Ascending aorta (tissue), 2 donors: ENCODE data around the gene MS4A18. TPM values are rescaled to one million over a fixed set of nuclear protein-coding genes. Genes with fewer than 3 reads are reported as not detected.

Source experiments
- DNase-seq, 2 donors: peaks; one replicate each; pipeline ENCODE4 v3.0.0-alpha.2; 2019; ENCODE audit warnings: low spot score in 2 of 2
- H3K27ac ChIP-seq, 2 donors: fragments of 200-600 bp; sonication (generic); one replicate each; pipeline ENCODE4 v1.5.1; 2016 to 2017; ENCODE audit warnings: mild to moderate bottlenecking in 1 of 2
- H3K27me3 ChIP-seq: fragments of 200-600 bp; sonication (generic); one replicate; pipeline ENCODE4 v1.5.1; 2017
- H3K36me3 ChIP-seq, 2 donors: fragments of 200-600 bp; sonication (generic); one replicate each; pipeline ENCODE4 v1.5.1; 2016
- H3K4me1 ChIP-seq, 2 donors: fragments of 200-600 bp; sonication (generic); one replicate each; pipeline ENCODE4 v1.5.1; 2016 to 2017; ENCODE audit warnings: mild to moderate bottlenecking in 1 of 2
- H3K4me3 ChIP-seq, 2 donors: fragments of 200-600 bp; sonication (generic); one replicate each; pipeline ENCODE4 v1.5.1; 2016 to 2017; ENCODE audit warnings: mild to moderate bottlenecking in 1 of 2
- H3K9me3 ChIP-seq, 2 donors: fragments of 200-600 bp; sonication (generic); one replicate each; pipeline ENCODE4 v1.5.1; 2016
- intact Hi-C: fragments of 100-400 bp; cut with DNase I; formaldehyde crosslinking; loops from one replicate; pipeline ENCODE4 v1.15.1; 2023
- total RNA-seq: library from RNA; depleted of rRNA; stranded (reverse); fragments of >200 nt; gene quantifications from one replicate; pipeline ENCODE4 v1.1.0, GENCODE V29; 2016
- TF ChIP-seq, protein P1 (sequence below), 3 experiments: fragments of 200-600 bp in 2 of 3; fragments of 450-650 bp in 1 of 3; sonication (generic) in 2 of 3; IDR thresholded peaks; one replicate each; pipeline ENCODE4 v1.5.1; 2016 to 2019; ENCODE audit warnings: antibody characterized with exemption in 3 of 3, mild to moderate bottlenecking in 1 of 3, moderate library complexity in 1 of 3

MS4A18 gene
- total RNA-seq, 1 donor from 2014 or later = not detected

DNA sequence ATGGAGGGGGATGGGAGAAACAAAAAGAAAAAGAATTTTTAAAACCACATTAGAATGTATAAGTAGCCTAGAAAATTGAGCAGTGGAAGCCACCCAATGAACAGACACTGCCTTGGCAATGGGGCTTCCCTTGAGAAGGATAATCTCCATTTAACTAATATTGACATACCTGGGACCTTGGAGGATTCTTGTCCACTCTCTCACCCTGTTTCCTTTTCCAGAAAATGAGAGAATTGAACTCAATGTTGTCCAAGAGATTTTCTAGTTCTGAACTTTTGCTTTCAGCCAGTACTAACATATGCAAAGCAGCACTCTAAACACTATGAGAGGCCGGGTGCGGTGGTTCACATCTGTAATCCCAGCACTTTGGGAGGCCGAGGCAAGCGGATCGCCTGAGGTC, 24.6 kb upstream of the MS4A18 start:
- H3K4me1 ChIP-seq = no peaks in the 10 kb centered on the region
- TF ChIP-seq, protein P1, sequence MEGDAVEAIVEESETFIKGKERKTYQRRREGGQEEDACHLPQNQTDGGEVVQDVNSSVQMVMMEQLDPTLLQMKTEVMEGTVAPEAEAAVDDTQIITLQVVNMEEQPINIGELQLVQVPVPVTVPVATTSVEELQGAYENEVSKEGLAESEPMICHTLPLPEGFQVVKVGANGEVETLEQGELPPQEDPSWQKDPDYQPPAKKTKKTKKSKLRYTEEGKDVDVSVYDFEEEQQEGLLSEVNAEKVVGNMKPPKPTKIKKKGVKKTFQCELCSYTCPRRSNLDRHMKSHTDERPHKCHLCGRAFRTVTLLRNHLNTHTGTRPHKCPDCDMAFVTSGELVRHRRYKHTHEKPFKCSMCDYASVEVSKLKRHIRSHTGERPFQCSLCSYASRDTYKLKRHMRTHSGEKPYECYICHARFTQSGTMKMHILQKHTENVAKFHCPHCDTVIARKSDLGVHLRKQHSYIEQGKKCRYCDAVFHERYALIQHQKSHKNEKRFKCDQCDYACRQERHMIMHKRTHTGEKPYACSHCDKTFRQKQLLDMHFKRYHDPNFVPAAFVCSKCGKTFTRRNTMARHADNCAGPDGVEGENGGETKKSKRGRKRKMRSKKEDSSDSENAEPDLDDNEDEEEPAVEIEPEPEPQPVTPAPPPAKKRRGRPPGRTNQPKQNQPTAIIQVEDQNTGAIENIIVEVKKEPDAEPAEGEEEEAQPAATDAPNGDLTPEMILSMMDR (IDR thresholded peaks at IDR 0.05) = no peak
- no peaks in the 10 kb centered on the region for H3K9me3 ChIP-seq
- H3K4me3 ChIP-seq = no peak overlapping the region
- H3K27ac ChIP-seq = no peak overlapping the region
- no peaks in the 10 kb centered on the region for H3K36me3 ChIP-seq
- intact Hi-C loops = no loop called here
- H3K27me3 ChIP-seq = no peaks in the 10 kb centered on the region
- no peak for DNase-seq

DNA sequence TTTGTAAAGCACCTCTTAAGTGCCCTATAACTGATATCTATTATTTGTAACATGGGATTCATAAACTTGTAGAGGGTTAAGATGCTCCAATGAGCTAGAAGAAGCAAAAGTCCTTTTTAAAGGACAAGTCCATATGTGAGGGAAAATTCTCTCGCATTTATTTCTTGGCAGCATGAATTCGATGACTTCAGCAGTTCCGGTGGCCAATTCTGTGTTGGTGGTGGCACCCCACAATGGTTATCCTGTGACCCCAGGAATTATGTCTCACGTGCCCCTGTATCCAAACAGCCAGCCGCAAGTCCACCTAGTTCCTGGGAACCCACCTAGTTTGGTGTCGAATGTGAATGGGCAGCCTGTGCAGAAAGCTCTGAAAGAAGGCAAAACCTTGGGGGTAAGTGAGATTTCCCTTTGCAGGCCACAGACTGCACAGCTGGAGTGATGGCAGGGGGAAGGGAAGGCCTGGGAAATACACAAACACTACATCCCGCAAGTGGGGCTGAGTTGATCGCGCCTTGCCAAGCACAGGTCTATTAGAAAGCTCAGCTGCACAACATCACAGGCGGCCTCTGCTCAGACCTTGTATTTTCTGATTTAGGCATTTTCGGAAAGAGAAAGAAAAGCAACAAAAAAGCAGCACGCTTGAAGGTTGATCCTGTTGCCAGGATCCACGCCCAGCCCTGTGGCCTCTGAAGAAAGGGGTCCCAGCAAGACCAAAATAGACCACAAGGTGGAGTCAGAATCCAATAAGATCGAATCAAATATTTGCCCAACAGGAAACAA, 23.6 kb upstream of the MS4A18 start:
- Histone ChIP-seq H3K27me3 (no peaks in the 10 kb centered on the region), H3K27ac (no peak overlapping the region), H3K9me3 (no peaks in the 10 kb centered on the region), H3K4me1 (no peaks in the 10 kb centered on the region), H3K36me3 (no peaks in the 10 kb centered on the region), H3K4me3 (no peak overlapping the region)
- DNase-seq = no peak
- intact Hi-C loops = no loop called here
- TF ChIP-seq, protein P1 (IDR thresholded peaks at IDR 0.05) = no peak

GRCh38 chr11:60701469-60701818, 23.1 kb upstream of the MS4A18 start:
- no peak overlapping the region for H3K27ac ChIP-seq

GRCh38 chr11:60703374-60703773, 21.1 kb upstream of the MS4A18 start:
- DNase-seq = no peak
- no peak overlapping the region for H3K27ac ChIP-seq
- no peaks in the 10 kb centered on the region for H3K36me3 ChIP-seq
- H3K27me3 ChIP-seq = no peaks in the 10 kb centered on the region
- H3K4me1 ChIP-seq = no peaks in the 10 kb centered on the region
- TF ChIP-seq, protein P1 (IDR thresholded peaks at IDR 0.05) = no peak
- intact Hi-C loops = no loop called here
- H3K9me3 ChIP-seq = no peaks in the 10 kb centered on the region
- no peak overlapping the region for H3K4me3 ChIP-seq

More at GRCh38 chr11:60701469-60701818, 23.1 kb upstream of the MS4A18 start:
- intact Hi-C loops = no loop called here
- H3K4me3 ChIP-seq = no peak overlapping the region
- H3K27me3 ChIP-seq = no peaks in the 10 kb centered on the region
- no peak for DNase-seq
- H3K4me1 ChIP-seq = no peaks in the 10 kb centered on the region
- H3K9me3 ChIP-seq = no peaks in the 10 kb centered on the region
- no peaks in the 10 kb centered on the region for H3K36me3 ChIP-seq
- TF ChIP-seq, protein P1 (IDR thresholded peaks at IDR 0.05) = no peak

DNA sequence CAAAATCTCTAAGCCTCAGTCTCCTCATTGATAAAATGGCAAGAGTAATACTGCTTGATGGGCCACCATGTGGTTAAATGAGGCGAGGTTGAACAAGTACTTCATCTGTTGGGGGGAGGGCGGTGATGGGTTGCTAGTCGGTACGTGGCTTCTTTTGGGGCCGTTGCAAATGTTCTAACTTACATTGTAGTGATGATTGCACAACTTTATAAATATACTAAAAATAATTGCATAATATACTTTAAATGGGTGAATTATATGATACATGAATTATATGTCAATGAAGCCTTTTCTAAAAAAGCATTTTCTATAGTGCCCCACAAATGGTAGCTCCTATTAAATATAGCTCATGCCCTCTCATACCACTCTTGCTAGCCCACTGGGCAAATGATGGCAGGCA, 18.6 kb upstream of the MS4A18 start:
- Histone ChIP-seq H3K4me1 (no peaks in the 10 kb centered on the region), H3K27ac (no peak overlapping the region), H3K27me3 (no peaks in the 10 kb centered on the region), H3K4me3 (no peak overlapping the region), H3K9me3 (no peaks in the 10 kb centered on the region), H3K36me3 (no peaks in the 10 kb centered on the region)
- intact Hi-C loops = no loop called here
- DNase-seq = no peak
- TF ChIP-seq, protein P1 (IDR thresholded peaks at IDR 0.05) = no peak
